Endothelial cell of umbilical vein (primary cell): ENCODE data around the gene NCF4. TPM values are rescaled to one million over a fixed set of nuclear protein-coding genes. Genes with fewer than 3 reads are reported as not detected.

Source experiments
- BruUV-seq: library from RNA; stranded (reverse); fragments of 400-500 nt; replicated peaks from 2 replicates; lab custom pipeline; 2021; lab: Mats Ljungman, UMichigan
- CTCF ChIA-PET: fragments of 300-600, 350-600 bp; sonication (Branson Sonifier 250); formaldehyde crosslinking; loops from one replicate; lab custom pipeline; 2021; ENCODE audit warnings: antibody characterized with exemption, inconsistent platforms; lab: Charles Lee
- POLR2A ChIA-PET: fragments of 300-600, 350-600 bp; sonication (Branson Sonifier 250); formaldehyde crosslinking; loops from one replicate; lab custom pipeline; 2021; ENCODE audit warnings: antibody characterized with exemption, inconsistent platforms; lab: Charles Lee
- DNase-seq: peaks from one replicate; pipeline ENCODE4 v3.0.0-alpha.2; 2011; ENCODE audit warnings: low read depth, low spot score
- FAIRE-seq: peaks from 2 replicates; lab custom pipeline; 2011; peaks lifted over from hg19 to GRCh38; lab: Jason Lieb, UNC
- H2AFZ ChIP-seq: 2 replicates; pipeline ENCODE4 v1.6.0; 2012; ENCODE audit warnings: low read depth, low read length, control low read depth, inconsistent platforms
- H3K27ac ChIP-seq: 2 replicates; pipeline ENCODE4 v1.5.1; 2011; ENCODE audit warnings: low read depth, mild to moderate bottlenecking, control low read depth, low read length, moderate library complexity; ENCODE audit not compliant: insufficient read depth
- H3K27me3 ChIP-seq, 2 experiments: 2 replicates each; pipeline versions ENCODE4 v1.6.0 to v1.6.1; 2011; ENCODE audit warnings: low read length in 2 of 2, mixed read lengths in 1 of 2; ENCODE audit not compliant: control insufficient read depth in 2 of 2, insufficient read depth in 2 of 2
- H3K36me3 ChIP-seq, 2 experiments: 2 replicates in 1 of 2; 3 replicates in 1 of 2; pipeline ENCODE4 v1.5.1; 2011; ENCODE audit warnings: low read length in 2 of 2, mild to moderate bottlenecking in 1 of 2, moderate library complexity in 1 of 2; ENCODE audit not compliant: control insufficient read depth in 2 of 2, insufficient read depth in 2 of 2; ENCODE audit errors: extremely low read depth in 1 of 2
- H3K4me1 ChIP-seq: 3 replicates; pipeline ENCODE4 v1.5.1; 2011; ENCODE audit warnings: mild to moderate bottlenecking, low read length; ENCODE audit not compliant: control insufficient read depth, insufficient read depth; ENCODE audit errors: extremely low read depth
- H3K4me2 ChIP-seq: 2 replicates; pipeline ENCODE4 v1.6.1; 2011; ENCODE audit warnings: low read length, control low read depth, mixed read lengths; ENCODE audit not compliant: insufficient read depth
- H3K4me3 ChIP-seq, 3 experiments: fragments of 200-600 bp in 1 of 3; sonication (generic), shearing (Covaris generic) in 1 of 3; replicated peaks in 1 of 3; 2 replicates each; pipeline ENCODE4 v1.5.1; 2011 to 2016; ENCODE audit warnings: control low read depth in 3 of 3, low read length in 3 of 3, mild to moderate bottlenecking in 2 of 3, inconsistent platforms in 1 of 3, low read depth in 1 of 3, moderate library complexity in 1 of 3; ENCODE audit not compliant: insufficient read depth in 1 of 3
- H3K79me2 ChIP-seq: 2 replicates; pipeline ENCODE4 v1.6.0; 2012; ENCODE audit warnings: low read length, inconsistent platforms; ENCODE audit not compliant: control insufficient read depth, insufficient read depth
- H3K9ac ChIP-seq: replicated peaks from 2 replicates; pipeline ENCODE3; 2011; ENCODE audit warnings: low read length, control low read depth; ENCODE audit not compliant: insufficient read depth; ENCODE audit errors: extremely low read depth
- H3K9me1 ChIP-seq: replicated peaks from 3 replicates; pipeline ENCODE4 v1.6.0; 2011; ENCODE audit warnings: mild to moderate bottlenecking, low read length; ENCODE audit not compliant: control insufficient read depth, insufficient read depth; ENCODE audit errors: extremely low read depth
- H3K9me3 ChIP-seq: replicated peaks from 2 replicates; pipeline ENCODE4 v1.5.1; 2012; ENCODE audit warnings: low read length, inconsistent platforms; ENCODE audit not compliant: control insufficient read depth, insufficient read depth
- H4K20me1 ChIP-seq: replicated peaks from 2 replicates; pipeline ENCODE3; 2011; ENCODE audit warnings: mild to moderate bottlenecking, low read length; ENCODE audit not compliant: control insufficient read depth, insufficient read depth; ENCODE audit errors: extremely low read depth
- CTCF ChIP-seq, 2 donors: IDR thresholded peaks; 1 replicate in 1 of 2; 2 replicates in 1 of 2; pipeline ENCODE4 v1.5.1; 2011; ENCODE audit warnings: low read length in 2 of 2, mild to moderate bottlenecking in 2 of 2, moderate library complexity in 2 of 2, control low read depth in 1 of 2, inconsistent platforms in 1 of 2, low read depth in 1 of 2; ENCODE audit not compliant: insufficient read depth in 1 of 2; ENCODE audit errors: extremely low read depth in 1 of 2
- EZH2 ChIP-seq: IDR thresholded peaks from 2 replicates; pipeline ENCODE4 v1.6.1; 2012; ENCODE audit warnings: borderline replicate concordance, low read depth, mild to moderate bottlenecking, moderate library complexity, low read length, inconsistent platforms; ENCODE audit not compliant: severe bottlenecking
- FOS ChIP-seq: IDR thresholded peaks from 2 replicates; pipeline ENCODE4 v1.6.1; 2011; ENCODE audit warnings: mild to moderate bottlenecking, low read length, moderate library complexity, borderline replicate concordance; ENCODE audit not compliant: insufficient read depth
- GATA2 ChIP-seq: IDR thresholded peaks from 2 replicates; pipeline ENCODE4 v1.7.0; 2011; ENCODE audit warnings: low read depth, mild to moderate bottlenecking, moderate library complexity, mixed read lengths, low read length; ENCODE audit not compliant: insufficient read length, insufficient read depth
- JUN ChIP-seq: IDR thresholded peaks from 2 replicates; pipeline ENCODE4 v1.6.1; 2011; ENCODE audit warnings: borderline replicate concordance, low read depth; ENCODE audit not compliant: insufficient read length, insufficient read depth
- MYC ChIP-seq: IDR thresholded peaks from one replicate; pipeline ENCODE4 v1.6.1; 2011; ENCODE audit warnings: mild to moderate bottlenecking, low read depth, low read length
- POLR2A ChIP-seq: IDR thresholded peaks from 2 replicates; pipeline ENCODE4 v1.6.1; 2012; ENCODE audit warnings: low read depth, mild to moderate bottlenecking, control low read depth, low read length
- POLR2AphosphoS5 ChIP-seq: IDR thresholded peaks from 2 replicates; pipeline ENCODE4 v1.6.1; 2012; ENCODE audit warnings: low read depth, mild to moderate bottlenecking, control low read depth, low read length, moderate library complexity; ENCODE audit not compliant: insufficient read depth
- dilution Hi-C: fragments of 300-500 bp; cut with MboI; formaldehyde crosslinking; loops from one replicate; pipeline ENCODE4 v1.15.0; 2019; ENCODE audit warnings: low sequenced_read_pairs; ENCODE audit not compliant: extremely low pct_ligation_motif_present
- intact Hi-C: fragments of 100-400 bp; cut with micrococcal nuclease; formaldehyde crosslinking; loops from one replicate; pipeline ENCODE4 v1.10.0; 2022
- polyA plus RNA-seq, 4 experiments: library from polyadenylated mRNA; depleted of rRNA in 3 of 4; stranded (reverse) in 3 of 4; unstranded in 1 of 4; fragments of >200 nt; gene quantifications; 2 replicates each; pipeline versions ENCODE4 v1.2.1 to v1.2.3, GENCODE V29; 2011 to 2012; ENCODE audit warnings: missing spikeins in 1 of 4
- total RNA-seq: library from RNA; stranded (reverse); gene quantifications from 2 replicates; pipeline ENCODE4 v1.2.3, GENCODE V29; 2021
- TF ChIP-seq, protein P1 (sequence below): IDR thresholded peaks from 2 replicates; pipeline ENCODE4 v1.6.1; 2011; ENCODE audit not compliant: insufficient read depth, insufficient read length

NCF4 gene
- total and polyA plus RNA-seq, 2 donors (not counting 3 experiments of a cell fraction or from before 2014, with no cell fraction given): 0.07 TPM; not detected in 1

- ChIA-PET POLR2A (no interaction called here), CTCF (interaction anchor here (1.0 to 3.2 kb wide), 2 partner anchors 13 to 43 kb away, joined by 3 to 8 read pairs; partner anchors contain the start of gene CSF2RB)
- H3K9me1 ChIP-seq: no peaks in the 10 kb centered on the region
- H3K36me3 ChIP-seq: no peaks in the 10 kb centered on the region
- BruUV-seq: no TSS peak
- no peak overlapping the region for H3K4me2 ChIP-seq
- H3K27me3 ChIP-seq: peaks cover 3 to 4% of the 10 kb centered on the region in 2 experiments
- no peaks in the 10 kb centered on the region for H3K9me3 ChIP-seq
- no peak overlapping the region for H3K4me3 ChIP-seq
- H2AFZ ChIP-seq: no peak overlapping the region
- intact Hi-C loops: no loop called here
- dilution Hi-C loops: no loop called here
- no peaks in the 10 kb centered on the region for H3K79me2 ChIP-seq
- DNase-seq (no peak), FAIRE-seq (no peak)
- no peaks in the 10 kb centered on the region for H4K20me1 ChIP-seq
- TF ChIP-seq, protein P1, sequence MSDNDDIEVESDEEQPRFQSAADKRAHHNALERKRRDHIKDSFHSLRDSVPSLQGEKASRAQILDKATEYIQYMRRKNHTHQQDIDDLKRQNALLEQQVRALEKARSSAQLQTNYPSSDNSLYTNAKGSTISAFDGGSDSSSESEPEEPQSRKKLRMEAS: no peak
- TF ChIP-seq GATA2 (no peak), EZH2 (no peak), POLR2A (no peak), POLR2AphosphoS5 (no peak), JUN (no peak), CTCF (IDR thresholded peaks at IDR 0.05; ENCODE audit: extremely low read depth in 1 of 2, insufficient read depth in 1 of 2, low read depth in 1 of 2, low read length in 2 of 2) (no peak), MYC (no peak), FOS (no peak)
- no peak overlapping the region for H3K27ac ChIP-seq
- no peak overlapping the region for H3K9ac ChIP-seq
- H3K4me1 ChIP-seq: peaks cover 2% of the 10 kb centered on the region
Observed at GRCh38 chr22:36899498-36899897, 38.7 kb downstream of the NCF4 start.
